Epithelial cell of esophagus (primary cell): ENCODE data around the gene C19orf25.

Source experiments
- DNase-seq: peaks from one replicate; pipeline ENCODE4 v3.0.0; 2010; ENCODE audit warnings: low read depth
- H3K4me3 ChIP-seq: 2 replicates; pipeline ENCODE4 v1.5.1; 2011; ENCODE audit warnings: mild to moderate bottlenecking, low read length, control low read depth
- CTCF ChIP-seq: IDR thresholded peaks from 2 replicates; pipeline ENCODE4 v1.5.1; 2011; ENCODE audit warnings: low read depth, mild to moderate bottlenecking, low read length, control low read depth, inconsistent platforms; ENCODE audit not compliant: insufficient read depth; ENCODE audit errors: missing control alignments

C19orf25 gene

DNA sequence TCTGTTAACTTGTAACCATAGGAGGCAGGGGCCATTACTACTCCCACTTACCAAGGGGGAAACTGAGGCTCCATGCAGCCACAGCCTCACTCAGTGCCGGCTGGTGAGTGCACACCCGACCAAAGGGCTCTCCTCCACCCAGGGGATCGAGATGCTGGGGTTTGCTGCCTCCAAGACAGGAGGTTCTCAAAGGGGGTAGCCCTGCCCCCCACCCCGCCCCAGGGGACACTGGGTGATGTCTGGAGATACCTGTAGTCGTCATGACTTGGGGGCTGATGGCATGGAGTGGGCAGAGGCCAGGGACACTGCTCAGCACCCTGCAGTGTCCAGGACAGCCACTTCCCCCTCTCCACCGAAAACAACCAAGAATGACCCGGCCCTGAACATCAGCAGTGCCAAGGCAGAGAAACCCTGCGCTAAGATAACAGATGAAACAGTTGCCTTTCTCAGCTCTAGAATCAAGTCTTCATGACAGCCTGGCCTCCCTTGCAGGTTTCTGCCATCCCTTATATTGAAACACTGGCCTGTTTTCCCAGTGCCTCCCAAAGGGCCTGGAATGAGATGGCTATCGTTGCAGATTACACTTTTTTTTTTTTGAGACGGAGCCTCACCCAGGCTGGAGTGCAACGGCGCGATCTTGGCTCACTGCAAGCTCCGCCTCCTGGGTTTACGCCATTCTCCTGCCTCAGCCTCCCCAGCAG is 15.2 kb upstream of the C19orf25 start:
- no peak overlapping the region for H3K4me3 ChIP-seq
- no peak for TF ChIP-seq CTCF
- DNase-seq = no peak

DNA sequence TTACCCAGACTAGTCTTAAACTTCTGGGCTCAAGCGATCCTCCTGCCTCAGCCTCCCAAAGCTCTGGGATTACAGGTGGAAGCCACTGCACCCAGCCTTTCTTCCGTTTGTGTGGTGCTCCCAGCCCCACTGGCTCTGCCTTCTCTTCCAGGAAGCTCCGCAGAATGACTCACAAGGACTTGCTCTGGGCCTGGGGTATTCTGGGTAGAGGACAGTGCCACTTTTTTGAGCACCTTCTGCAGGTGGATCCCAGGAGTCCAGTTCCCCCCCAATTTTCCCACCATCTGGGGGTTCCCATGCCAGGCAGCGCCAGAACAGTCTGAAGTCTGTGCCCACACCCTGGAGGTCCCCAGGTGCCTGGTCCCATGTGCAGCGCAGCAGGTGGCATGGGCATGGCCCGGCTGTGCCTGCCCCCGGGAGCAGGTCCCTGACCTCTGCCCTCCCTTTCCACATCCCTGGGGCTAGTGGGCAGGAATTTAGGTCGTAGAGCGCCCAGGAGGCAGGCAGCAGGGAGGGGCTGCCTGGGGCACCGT is 13.5 kb upstream of the C19orf25 start:
- peak; percentile 66 for DNase-seq
- TF ChIP-seq CTCF = no peak
- H3K4me3 ChIP-seq = no peak overlapping the region

DNA sequence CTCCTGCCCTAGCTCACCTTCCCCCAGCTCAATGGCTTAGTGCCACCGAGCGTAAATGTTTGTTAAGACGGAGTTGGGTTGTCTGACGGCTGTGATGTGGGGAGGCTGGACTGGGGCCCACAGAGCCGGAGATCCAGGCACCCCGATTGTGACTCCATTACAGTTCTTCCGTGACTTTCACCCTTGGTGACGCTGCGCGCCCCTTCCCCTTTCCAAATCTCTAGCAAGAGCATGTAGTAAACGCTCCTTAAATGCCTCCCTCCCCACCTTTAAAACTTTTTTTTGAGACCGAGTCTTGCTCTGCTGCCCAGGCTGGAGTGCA is 12.8 kb upstream of the C19orf25 start:
- no peak for DNase-seq
- H3K4me3 ChIP-seq = peak overlapping the region; percentile 55
- no peak for TF ChIP-seq CTCF

DNA sequence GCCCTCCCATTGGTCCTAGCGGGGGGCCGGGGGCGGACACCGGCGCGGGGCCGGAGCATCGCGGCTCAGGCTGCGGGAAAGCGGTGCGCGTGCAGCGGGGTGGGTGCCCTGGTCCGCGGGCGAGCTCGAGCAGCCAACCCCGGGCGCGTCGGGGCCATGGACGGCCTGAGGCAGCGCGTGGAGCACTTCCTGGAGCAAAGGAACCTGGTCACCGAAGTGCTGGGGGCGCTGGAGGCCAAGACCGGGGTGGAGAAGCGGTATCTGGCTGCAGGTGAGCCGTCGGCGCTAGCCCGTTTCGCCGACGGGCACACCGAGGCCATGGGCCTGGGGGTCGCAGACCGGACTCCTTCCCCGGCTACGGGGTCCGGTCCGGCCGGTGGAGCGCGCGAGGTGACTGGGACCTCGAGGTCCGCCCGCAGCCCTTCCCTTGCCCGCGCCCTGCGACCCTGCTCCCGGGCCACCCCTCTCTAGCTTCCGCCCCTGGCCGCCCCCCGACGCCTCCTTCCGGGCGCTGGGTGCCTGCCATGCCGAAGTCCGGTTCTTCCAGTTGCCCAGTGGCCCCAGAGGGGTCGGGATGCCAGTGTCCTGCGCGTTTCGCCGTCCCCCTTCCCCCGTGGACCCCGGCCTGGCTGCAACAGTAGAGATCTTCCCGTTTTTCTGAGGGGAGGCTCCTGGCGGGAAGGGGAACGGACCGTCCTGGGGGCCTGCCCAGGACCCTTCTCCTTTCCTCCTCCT is 12.3 kb upstream of the C19orf25 start, which contains the start of gene REEP6:
REEP6 (plus strand) TSS at position 68 of the 735 bp plus-strand sequence; CDS start at position 157, 89 bp downstream.
- no peak for DNase-seq
- no peak for TF ChIP-seq CTCF
- peak within 1 kb of the TSS; percentile 67 for H3K4me3 ChIP-seq

GRCh38 chr19:1490311-1491113 is 11.5 kb upstream of the C19orf25 start, which contains the start of gene PCSK4:
Gene PCSK4, minus strand, starts transcription at chr19:1490350. Its CDS starts 4 bp downstream, at chr19:1490346.
- peak; percentile 99 for DNase-seq
- peak within 1 kb of the TSS; percentile 67 for H3K4me3 ChIP-seq
- TF ChIP-seq CTCF = no peak

- TF ChIP-seq CTCF = no peak
- peak overlapping the region; percentile 67 for H3K4me3 ChIP-seq
- DNase-seq = no peak
Observed at GRCh38 chr19:1489463-1490310, 10.7 kb upstream of the C19orf25 start.
